Breast epithelium (tissue), 4 donors: ENCODE results near the gene DES. TPM values are rescaled to one million over a fixed set of nuclear protein-coding genes. Genes with fewer than 3 reads are reported as not detected.
A peak's percentile ranks its signal among the peaks of the same experiment; 100 is the strongest.

Experiments
- DNase-seq, 2 donors: peaks; one replicate each; pipeline ENCODE4 v3.0.0-alpha.2; 2019; ENCODE audit warnings: low spot score in 2 of 2
- H3K27ac ChIP-seq, 2 donors: fragments of 200-600 bp; sonication (generic) in 1 of 2; one replicate each; pipeline ENCODE4 v1.5.1; 2016 to 2019; ENCODE audit warnings: mild to moderate bottlenecking in 1 of 2
- H3K27me3 ChIP-seq, 2 donors: fragments of 200-600 bp; sonication (generic) in 1 of 2; one replicate each; pipeline versions ENCODE4 v1.5.1 to v1.6.0; 2017 to 2019; ENCODE audit warnings: control low read depth in 1 of 2, mild to moderate bottlenecking in 1 of 2
- H3K36me3 ChIP-seq: fragments of 200-600 bp; one replicate; pipeline ENCODE4 v1.5.1; 2019
- H3K4me1 ChIP-seq, 2 donors: fragments of 200-600 bp; sonication (generic); one replicate each; pipeline ENCODE4 v1.5.1; 2016 to 2019; ENCODE audit warnings: control low read depth in 1 of 2
- H3K4me3 ChIP-seq, 3 donors: fragments of 200-600 bp; sonication (generic); 1 replicate in 2 of 3; 2 replicates in 1 of 3; pipeline ENCODE4 v1.5.1; 2016 to 2019; ENCODE audit warnings: mild to moderate bottlenecking in 3 of 3, moderate library complexity in 2 of 3
- H3K9me3 ChIP-seq, 2 donors: fragments of 200-600 bp; sonication (generic) in 1 of 2; one replicate each; pipeline ENCODE4 v1.5.1; 2016 to 2019; ENCODE audit warnings: control low read depth in 1 of 2
- POLR2A ChIP-seq: fragments of 450-650 bp; IDR thresholded peaks from one replicate; pipeline ENCODE4 v1.6.1; 2016; ENCODE audit warnings: antibody characterized with exemption, mild to moderate bottlenecking, moderate library complexity
- POLR2AphosphoS5 ChIP-seq, 3 donors: sonication (generic); formaldehyde crosslinking; IDR thresholded peaks; one replicate each; pipeline ENCODE4 v1.6.1; 2017; ENCODE audit warnings: antibody characterized with exemption in 3 of 3
- intact Hi-C: fragments of 100-400 bp; cut with DNase I; formaldehyde crosslinking; loops from one replicate; pipeline ENCODE4 v1.15.1; 2023; ENCODE audit warnings: low total_unique reads
- total RNA-seq, 3 donors: library from RNA; depleted of rRNA; stranded (reverse); fragments of >200 nt; gene quantifications; one replicate each; pipeline ENCODE4 v1.1.0, GENCODE V29; 2016
- TF ChIP-seq, protein P1 (sequence below), 3 donors: fragments of 450-650 bp; IDR thresholded peaks; one replicate each; pipeline ENCODE4 v1.5.1; 2016 to 2017; ENCODE audit warnings: antibody characterized with exemption in 3 of 3, mild to moderate bottlenecking in 3 of 3, moderate library complexity in 3 of 3

DES gene
- total RNA-seq, 3 donors from 2014 or later = 17.1 to 29.6 (median 29.5) TPM

- TF ChIP-seq POLR2AphosphoS5 (IDR thresholded peaks at IDR 0.05) (no peak), POLR2A (no peak)
- TF ChIP-seq, protein P1, sequence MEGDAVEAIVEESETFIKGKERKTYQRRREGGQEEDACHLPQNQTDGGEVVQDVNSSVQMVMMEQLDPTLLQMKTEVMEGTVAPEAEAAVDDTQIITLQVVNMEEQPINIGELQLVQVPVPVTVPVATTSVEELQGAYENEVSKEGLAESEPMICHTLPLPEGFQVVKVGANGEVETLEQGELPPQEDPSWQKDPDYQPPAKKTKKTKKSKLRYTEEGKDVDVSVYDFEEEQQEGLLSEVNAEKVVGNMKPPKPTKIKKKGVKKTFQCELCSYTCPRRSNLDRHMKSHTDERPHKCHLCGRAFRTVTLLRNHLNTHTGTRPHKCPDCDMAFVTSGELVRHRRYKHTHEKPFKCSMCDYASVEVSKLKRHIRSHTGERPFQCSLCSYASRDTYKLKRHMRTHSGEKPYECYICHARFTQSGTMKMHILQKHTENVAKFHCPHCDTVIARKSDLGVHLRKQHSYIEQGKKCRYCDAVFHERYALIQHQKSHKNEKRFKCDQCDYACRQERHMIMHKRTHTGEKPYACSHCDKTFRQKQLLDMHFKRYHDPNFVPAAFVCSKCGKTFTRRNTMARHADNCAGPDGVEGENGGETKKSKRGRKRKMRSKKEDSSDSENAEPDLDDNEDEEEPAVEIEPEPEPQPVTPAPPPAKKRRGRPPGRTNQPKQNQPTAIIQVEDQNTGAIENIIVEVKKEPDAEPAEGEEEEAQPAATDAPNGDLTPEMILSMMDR (IDR thresholded peaks at IDR 0.05) = no peak
- no peaks in the 10 kb centered on the region for H3K36me3 ChIP-seq
- DNase-seq = no peak
- no peak overlapping the region for H3K4me3 ChIP-seq
- H3K4me1 ChIP-seq = no peaks in the 10 kb centered on the region
- H3K27me3 ChIP-seq = no peaks in the 10 kb centered on the region
- intact Hi-C loops = no loop called here
- peak overlapping the region in 1 of 2 donors; percentile 22 for H3K27ac ChIP-seq
- no peaks in the 10 kb centered on the region for H3K9me3 ChIP-seq
Measured at GRCh38 chr2:219468410-219469185, 50.4 kb downstream of the DES start.

DNA sequence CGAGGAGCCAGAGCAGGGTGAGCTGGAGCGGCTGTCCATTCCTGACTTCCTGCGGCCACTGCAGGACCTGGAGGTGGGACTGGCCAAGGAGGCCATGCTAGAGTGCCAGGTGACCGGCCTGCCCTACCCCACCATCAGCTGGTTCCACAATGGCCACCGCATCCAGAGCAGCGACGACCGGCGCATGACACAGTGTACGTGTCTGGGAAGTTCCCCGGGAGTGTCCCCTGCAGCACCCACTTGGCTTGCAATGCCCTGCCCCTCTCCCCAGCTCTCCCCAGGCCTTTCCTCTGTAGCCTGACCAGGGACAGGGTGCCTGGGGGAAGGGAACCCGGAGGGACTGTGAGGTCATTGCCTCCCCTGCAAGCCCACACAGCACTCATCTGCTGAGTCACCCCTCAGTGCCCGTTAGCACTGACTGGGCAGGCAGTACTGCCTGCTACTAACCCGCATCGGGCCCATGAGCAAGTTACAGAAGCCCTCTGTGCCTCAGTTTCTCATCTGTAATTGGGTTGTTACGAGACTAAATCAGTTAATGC lies 51.1 kb downstream of the DES start:
- intact Hi-C loops = no loop called here
- H3K27ac ChIP-seq = no peak overlapping the region
- DNase-seq = no peak

DNA sequence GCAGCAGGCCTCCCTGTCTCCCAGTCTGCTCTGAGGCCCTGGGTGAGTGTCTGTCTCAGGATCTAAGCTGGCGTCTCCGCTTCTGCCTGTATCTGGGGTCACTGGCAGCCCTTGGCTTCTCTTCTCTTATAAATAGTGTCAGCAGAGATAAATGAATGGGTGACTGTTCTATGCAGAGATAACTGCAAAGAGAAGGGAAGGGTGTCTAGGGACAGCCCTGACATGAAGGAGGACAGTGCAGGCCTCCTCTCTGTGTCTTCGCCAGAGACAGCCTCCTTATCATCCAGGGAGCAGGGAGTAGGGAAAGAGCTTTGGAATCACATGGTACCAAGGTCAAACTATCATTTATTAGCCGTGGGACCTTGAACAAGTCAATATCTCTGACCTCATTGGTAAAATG lies 52.3 kb downstream of the DES start:
- no peak for DNase-seq
- Histone ChIP-seq H3K27ac (no peak overlapping the region), H3K4me1 (no peaks in the 10 kb centered on the region), H3K4me3 (no peak overlapping the region), H3K9me3 (no peaks in the 10 kb centered on the region), H3K36me3 (no peaks in the 10 kb centered on the region), H3K27me3 (no peaks in the 10 kb centered on the region)
- intact Hi-C loops = loop anchor here (1.0 to 10.0 kb wide), 2 partner anchors 19 to 54 kb away; no protein-coding TSS in a partner anchor
- TF ChIP-seq, protein P1 (IDR thresholded peaks at IDR 0.05) = no peak
- no peak for TF ChIP-seq POLR2AphosphoS5 (IDR thresholded peaks at IDR 0.05)
- no peak for TF ChIP-seq POLR2A

More for the DNA sequence above, 51.1 kb downstream of the DES start:
- H3K4me3 ChIP-seq = no peak overlapping the region
- H3K36me3 ChIP-seq = no peaks in the 10 kb centered on the region
- no peaks in the 10 kb centered on the region for H3K9me3 ChIP-seq
- H3K27me3 ChIP-seq = no peaks in the 10 kb centered on the region
- no peak for TF ChIP-seq POLR2AphosphoS5 (IDR thresholded peaks at IDR 0.05)
- no peak for TF ChIP-seq POLR2A
- TF ChIP-seq, protein P1 (IDR thresholded peaks at IDR 0.05) = no peak
- H3K4me1 ChIP-seq = no peaks in the 10 kb centered on the region

DNA sequence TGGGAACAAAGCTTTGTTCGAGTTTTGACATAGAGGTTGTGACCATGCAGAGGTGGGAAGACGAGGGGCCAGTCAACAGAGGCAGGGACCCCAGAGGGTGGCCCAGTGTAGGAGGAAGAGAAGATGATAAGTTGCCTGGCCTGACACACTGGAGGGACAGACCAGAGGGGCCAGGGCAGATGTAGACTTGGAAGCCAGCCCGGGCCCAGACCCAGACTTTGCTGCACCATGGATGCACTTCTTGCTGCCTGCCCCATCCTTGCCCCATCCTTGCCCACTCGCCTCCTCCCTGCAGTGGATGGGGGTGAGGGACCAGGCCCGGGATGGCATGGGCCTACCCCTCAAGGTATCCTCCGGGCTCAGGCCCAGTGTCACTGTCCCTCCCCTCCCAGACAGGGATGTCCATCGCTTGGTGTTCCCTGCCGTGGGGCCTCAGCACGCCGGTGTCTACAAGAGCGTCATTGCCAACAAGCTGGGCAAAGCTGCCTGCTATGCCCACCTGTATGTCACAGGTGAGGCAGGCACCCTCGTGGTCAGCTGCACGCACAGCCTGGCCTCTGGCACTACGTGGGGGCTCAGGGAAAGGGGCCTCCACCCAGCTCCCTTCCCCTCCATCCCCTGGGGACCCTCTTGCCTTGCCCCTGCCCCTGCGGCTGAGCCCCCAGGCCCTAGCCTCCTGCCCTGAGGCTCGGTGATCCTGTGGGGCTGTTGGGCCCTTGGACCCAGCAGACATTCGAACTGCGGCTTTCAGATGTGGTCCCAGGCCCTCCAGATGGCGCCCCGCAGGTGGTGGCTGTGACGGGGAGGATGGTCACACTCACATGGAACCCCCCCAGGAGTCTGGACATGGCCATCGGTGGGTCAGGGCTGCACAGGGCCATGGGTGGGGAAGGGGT lies 53.5 kb downstream of the DES start:
- no peak for DNase-seq
- no peak overlapping the region for H3K27ac ChIP-seq
- no peaks in the 10 kb centered on the region for H3K4me1 ChIP-seq

GRCh38 chr2:219472629-219473187 lies 54.5 kb downstream of the DES start:
- DNase-seq = no peak
- no peak overlapping the region for H3K4me3 ChIP-seq
- H3K27ac ChIP-seq = no peak overlapping the region
- no peak for TF ChIP-seq POLR2AphosphoS5 (IDR thresholded peaks at IDR 0.05)
- TF ChIP-seq POLR2A = no peak
- TF ChIP-seq, protein P1 (IDR thresholded peaks at IDR 0.05) = no peak
- intact Hi-C loops = loop anchor here (10.0 kb wide), 1 partner anchor 52 kb away; no protein-coding TSS in a partner anchor
- no peaks in the 10 kb centered on the region for H3K27me3 ChIP-seq
- no peaks in the 10 kb centered on the region for H3K4me1 ChIP-seq
- H3K9me3 ChIP-seq = no peaks in the 10 kb centered on the region
- H3K36me3 ChIP-seq = no peaks in the 10 kb centered on the region

More for the DNA sequence above, 53.5 kb downstream of the DES start:
- intact Hi-C loops = loop anchor here (10.0 kb wide), 1 partner anchor 53 kb away; no protein-coding TSS in a partner anchor
- no peak for TF ChIP-seq POLR2AphosphoS5 (IDR thresholded peaks at IDR 0.05)
- Histone ChIP-seq H3K36me3 (no peaks in the 10 kb centered on the region), H3K4me3 (no peak overlapping the region), H3K9me3 (no peaks in the 10 kb centered on the region), H3K27me3 (no peaks in the 10 kb centered on the region)
